ENCODE data around the gene NOD1.
A peak's percentile ranks its signal among the peaks of the same experiment; 100 is the strongest.
"Not testable (repeated sequence)": the region's sequence is repeated elsewhere in the genome, so short reads cannot be mapped to it uniquely, and the experiment has no call there.

Gene NOD1

DNA sequence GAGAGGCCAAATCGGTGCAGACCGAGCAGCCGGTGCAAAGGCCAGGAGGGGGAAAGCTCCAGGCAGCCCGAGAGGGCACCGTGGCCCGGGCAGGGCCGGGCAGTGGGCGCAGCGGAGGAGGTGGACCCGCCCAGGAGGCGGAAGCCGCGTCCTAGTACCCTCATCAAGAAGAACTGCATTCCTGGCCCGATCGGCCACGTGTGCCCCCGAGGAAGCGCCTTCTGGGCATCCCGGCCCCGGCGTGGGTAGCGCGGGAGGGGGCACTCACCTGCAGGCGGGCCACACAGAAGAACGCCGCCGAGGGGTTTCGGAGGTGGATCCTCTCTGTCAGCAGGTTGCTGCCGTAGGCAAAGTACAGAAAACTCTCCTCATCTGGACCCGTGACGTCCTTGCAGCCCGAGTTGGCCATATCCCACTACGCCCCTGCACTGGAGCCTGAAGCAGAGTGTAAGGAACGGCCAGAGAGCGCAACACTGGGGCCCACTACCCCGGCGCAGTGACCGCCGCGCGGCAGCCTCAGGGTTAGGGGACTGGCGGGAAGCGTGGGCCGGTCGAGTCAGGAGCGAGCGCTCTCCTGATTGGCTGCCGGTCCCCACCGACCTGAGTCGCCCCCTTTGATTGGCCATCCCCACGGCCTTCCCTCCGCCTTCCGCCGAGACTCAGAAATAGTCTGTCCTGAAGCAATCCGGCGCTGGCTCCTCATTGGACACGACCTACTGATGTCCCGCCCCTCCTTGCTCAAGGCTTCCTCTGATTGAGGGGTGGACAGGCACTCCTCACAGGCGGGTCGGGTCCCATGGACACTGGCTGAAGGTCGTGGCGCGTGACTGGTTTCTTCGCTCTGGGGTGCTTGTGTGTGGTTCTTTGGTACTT, 26.0 kb upstream of the NOD1 start, which contains the start of gene GGCT:
GGCT (minus strand) TSS at position 529 of the 873 bp plus-strand sequence; CDS start at position 409, 120 bp downstream.
- peak; percentile 94 for DNase-seq (ENCODE audit: low read depth)

- no peak for DNase-seq (ENCODE audit: low read depth)
Measured at GRCh38 chr7:30503274-30504212, 25.0 kb upstream of the NOD1 start.

GRCh38 chr7:30502470-30503251, 24.1 kb upstream of the NOD1 start:
- no peak for DNase-seq (ENCODE audit: low read depth)

DNA sequence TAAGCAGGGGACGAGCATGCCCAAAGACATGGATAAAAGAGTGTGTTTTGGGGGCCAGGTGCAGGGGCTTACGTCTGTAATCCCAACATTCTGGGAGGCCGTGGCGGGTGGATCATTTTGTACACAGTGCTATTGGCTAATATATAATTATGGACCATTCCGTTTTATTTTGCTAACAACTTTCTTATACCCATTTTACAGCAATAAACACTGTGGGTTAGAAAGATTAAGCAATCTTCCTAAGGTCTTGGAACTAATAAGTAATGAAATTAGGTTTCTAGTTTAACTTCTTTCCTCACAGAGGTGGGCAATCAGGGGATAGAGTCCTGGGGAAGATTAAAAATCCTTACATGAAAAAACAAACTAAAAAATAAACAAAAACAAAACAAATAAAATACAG, 22.7 kb upstream of the NOD1 start:
- no peak for DNase-seq (ENCODE audit: low read depth)

DNA sequence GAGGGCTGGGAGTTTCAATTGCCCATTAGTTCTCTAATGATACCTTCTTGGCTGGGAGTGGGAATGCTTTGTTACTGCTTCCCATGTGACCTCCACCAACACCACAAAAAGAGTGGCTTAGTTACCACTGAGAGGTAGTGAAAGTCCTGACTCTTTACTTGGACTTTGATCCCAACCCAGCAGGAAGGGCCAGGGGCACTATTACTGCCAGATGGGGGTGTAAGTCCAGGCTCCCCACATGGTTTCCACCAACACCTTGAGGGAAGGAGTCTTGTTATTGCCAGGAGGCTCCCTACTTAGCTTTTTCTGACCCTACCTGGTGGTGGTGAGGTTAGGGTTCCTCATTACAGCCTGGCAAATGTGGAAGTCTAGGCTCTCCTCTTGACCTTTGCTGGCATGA, 14.6 kb upstream of the NOD1 start:
- no peak for DNase-seq (ENCODE audit: low read depth)

- no peak for DNase-seq (ENCODE audit: low read depth)
Measured at GRCh38 chr7:30491417-30491816, 12.8 kb upstream of the NOD1 start.

GRCh38 chr7:30487371-30487770, 8.8 kb upstream of the NOD1 start:
- no peak for DNase-seq (ENCODE audit: low read depth)

DNA sequence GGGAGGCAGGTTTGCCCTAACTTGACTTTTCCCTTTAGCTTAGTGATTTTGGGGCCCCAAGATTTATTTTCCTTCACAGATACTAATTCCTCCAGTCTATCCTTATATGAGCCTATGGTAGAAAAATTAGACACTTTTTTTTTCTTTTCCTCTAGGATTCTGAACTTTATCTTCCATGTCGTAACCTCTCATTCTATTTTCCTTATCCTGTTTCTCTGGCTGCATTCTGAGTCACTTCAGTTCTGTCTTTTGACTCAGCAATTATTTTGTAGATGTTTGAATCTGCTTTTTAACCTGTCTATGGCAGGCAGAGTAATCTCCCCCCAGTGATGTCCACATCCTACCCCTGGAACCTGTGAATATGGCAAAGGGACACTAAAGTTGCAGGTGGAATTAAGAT, 7.1 kb upstream of the NOD1 start:
- DNase-seq (ENCODE audit: low read depth) = no peak

DNA sequence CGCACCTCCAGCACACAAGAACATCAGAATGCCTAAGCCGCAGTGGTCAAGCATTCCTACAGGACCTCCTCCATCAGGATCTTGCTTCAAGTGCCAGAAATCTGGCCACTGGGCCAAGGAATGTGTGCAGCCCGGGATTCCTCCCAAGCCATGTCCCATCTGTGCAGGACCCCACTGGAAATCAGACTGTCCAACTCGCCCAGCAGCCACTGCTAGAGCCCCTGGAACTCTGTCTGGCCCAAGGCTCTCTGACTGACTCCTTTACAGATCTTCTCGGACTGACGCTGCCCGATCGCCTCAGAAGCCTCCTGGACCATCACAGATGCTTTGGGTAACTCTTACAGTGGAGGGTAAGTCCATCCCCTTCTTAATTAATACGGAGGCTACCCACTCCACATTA, 2.8 kb upstream of the NOD1 start:
- not testable (repeated sequence) for DNase-seq (ENCODE audit: low read depth)

GRCh38 chr7:30479202-30480120, 877 bp upstream of the NOD1 start:
- DNase-seq (ENCODE audit: low read depth) = no peak

DNA sequence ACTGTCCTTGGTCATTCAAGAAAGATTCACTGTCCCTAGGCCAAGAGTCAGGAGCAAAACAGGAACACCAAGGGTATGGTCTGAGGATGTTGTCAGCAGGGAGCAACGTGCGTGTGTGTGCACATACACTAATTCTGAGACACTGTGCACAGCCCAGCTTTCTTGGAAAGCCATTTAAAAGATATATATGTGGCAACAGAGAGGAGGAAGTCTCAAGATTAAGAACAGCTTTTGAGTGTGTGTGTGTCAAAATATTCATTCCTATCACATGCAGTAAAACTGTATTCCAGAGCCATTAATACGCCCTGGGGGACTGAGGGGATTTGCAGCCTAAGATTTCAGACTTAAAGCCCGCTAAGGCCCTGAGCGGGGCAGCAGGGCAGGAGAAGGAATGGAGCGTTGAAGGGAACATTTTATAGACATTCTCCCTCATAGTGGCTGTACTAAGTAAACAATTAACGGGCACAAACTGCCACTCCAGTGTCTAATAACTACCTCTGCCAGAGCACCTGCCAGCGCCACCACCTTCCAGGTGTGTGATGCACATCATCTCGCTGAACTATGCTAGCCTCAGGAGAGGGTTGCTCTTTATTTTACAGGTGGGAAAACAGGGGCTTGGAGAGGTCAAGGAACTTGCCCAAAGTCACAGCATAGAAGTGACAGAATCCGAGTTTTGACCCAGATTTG, 2.0 kb downstream of the NOD1 start:
- DNase-seq (ENCODE audit: low read depth) = no peak

GRCh38 chr7:30475580-30475979, 3.0 kb downstream of the NOD1 start:
- DNase-seq (ENCODE audit: low read depth) = no peak

DNA sequence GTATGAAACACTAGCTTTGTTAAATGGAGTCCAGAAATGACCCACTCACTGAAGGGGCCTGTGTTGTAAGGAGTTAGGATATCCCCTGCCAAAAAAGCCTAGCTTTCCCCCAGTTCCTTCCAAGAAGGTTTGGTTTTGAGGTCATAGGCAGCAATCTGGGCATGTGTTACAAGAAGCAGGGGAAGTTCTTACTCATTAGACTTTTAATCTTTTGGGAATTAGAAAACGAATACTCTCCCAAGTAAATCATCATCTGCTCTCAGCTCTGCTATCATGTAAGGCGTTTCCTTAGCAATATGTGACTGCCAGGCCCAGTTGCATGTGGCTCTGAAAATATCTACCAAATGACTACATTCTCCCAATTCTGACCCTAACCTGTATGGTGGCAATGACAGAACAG, 3.7 kb downstream of the NOD1 start:
- DNase-seq (ENCODE audit: low read depth) = no peak

GRCh38 chr7:30474485-30474884, 4.1 kb downstream of the NOD1 start:
- no peak for DNase-seq (ENCODE audit: low read depth)

DNA sequence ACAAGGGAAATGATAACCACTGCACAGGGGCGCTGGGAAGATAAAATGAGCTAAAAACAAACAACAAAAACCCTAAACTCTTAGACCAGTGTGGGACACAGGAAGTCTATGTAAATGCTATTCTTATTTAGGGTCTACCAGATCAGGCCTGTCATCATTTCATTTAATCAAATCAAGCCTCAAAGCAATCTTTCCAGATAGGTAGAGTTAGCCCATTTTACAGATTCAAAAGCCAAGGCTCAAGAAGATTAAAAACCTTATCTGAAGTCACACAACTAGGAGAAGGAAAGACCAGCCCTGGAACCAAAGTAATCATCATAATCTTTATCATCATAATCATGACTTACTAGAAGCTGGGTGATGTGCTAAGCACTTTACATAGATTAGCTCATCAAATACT, 4.7 kb downstream of the NOD1 start:
- DNase-seq (ENCODE audit: low read depth) = no peak

DNA sequence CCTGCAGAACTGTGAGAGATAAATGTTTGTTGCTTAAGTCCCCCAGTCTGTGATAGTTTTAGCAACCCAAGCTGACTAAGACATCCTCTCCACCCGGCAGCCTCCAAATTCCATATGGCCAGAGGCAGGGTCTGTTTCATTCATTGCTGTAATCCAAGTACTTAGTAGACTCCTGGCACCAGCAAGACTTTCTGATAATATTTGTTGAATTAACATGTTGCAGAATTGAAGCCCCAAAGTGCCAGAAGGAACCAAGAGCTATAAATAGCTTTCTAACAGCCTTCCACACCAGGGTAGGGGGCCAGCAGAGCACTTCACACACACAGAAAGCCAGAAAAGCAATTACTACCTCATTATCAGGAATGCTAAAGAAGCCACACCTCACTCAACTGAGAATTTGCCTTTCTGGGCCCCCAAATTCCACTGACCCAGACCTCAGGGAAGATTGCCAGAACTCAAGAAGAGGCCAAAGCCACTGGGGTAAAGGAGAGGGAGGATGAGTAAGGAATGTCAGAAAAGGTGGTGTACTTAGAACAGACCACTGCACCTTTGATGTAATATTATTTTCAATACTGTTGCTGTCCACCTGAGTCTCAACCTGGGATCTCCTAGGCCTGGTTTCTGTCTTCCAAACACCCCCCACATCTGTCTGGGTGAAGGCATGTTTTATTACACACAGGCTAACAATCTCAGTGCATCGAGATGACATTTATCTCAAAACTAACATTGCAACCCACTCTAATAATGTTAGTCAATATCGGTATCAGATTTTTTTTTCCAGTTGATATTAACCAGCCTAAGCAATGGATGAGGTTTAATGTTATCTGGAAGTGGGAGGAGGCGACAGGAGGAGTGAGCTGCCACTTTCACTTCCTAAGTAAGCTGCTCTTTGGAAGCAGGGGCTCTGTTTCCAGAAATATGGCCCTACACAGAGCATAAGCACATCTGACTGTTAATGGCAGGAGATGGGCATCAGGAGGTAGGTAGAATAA, 5.5 kb downstream of the NOD1 start:
- no peak for DNase-seq (ENCODE audit: low read depth)

DNA sequence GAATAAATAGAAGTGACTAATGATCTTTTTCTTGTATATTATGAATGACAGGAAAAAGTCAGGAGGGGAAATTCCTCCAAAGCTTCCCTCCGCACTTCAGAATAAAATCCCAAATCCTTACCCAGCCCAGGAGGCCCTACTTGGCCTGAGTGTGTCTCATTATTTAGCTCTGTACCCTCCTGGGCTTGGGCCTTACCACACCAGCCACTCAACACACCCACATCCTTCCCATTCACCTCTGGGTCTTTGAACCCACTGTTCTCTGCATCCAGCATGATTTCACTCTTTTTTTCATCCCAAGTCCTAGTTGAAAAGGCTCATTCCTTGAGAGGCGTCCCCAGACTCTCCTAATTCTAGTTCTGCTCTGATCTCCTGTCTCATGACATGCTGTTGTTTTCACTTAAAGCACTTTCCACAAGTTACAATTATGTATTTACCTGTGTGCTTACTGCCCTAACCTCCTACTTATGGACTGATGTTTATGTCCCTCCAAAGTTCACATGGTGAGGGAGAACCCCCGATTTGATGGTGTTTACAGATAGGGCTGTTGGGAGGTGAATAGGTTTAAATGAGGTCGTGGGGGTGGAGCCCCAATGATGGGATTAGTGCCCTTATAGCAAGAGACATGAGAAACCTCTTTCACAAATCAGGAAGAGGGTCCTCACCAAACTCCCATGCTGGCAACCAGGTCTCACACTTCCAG, 6.4 kb downstream of the NOD1 start:
- DNase-seq (ENCODE audit: low read depth) = no peak

DNA sequence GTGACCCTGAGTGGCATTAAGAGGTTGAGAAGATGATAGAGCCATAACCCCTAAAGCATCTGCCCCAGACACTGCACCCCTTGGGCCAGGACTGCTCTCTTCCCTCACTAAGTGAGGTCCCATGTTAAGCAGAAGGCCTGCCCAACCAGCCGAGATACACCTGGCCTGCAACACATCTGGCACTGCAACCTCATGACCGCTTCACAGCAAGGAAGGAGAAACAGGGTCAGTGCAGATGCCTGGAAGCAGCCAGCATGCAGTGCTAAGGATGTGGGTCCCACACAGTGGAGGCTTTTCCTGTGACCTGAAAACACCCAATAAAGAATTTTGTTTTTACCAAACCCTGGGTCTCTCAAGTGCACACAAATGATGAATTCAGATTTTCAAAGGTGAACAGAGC, 7.4 kb downstream of the NOD1 start:
- DNase-seq (ENCODE audit: low read depth) = no peak

DNA sequence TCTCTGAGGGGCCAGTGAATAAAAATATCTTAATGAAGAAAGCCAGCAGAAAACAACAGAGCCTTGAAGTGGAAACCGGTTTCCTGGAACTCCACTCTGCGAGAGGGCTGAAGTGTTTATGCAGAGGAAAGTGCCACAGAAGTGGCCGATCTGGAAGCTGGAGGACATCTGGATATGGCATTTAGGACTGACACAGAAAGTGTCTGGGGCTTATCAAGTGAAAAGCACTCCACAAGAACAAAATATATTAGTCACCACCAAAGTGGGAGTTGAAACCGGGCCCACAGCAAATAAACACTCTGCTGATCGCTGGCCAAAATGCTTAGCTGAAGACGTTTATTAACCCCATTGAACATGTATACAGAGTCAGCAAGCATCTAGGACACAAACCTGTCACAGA, 7.8 kb downstream of the NOD1 start:
- no peak for DNase-seq (ENCODE audit: low read depth)
